Hepatocyte (in vitro differentiated cells): ENCODE data around the gene AMOTL1. TPM values are rescaled to one million over a fixed set of nuclear protein-coding genes. Genes with fewer than 3 reads are reported as not detected.

Experiments used
- DNase-seq: peaks from one replicate; pipeline ENCODE4 v3.0.0-alpha.2; 2016; ENCODE audit warnings: low spot score
- H2AFZ ChIP-seq: fragments of 200-600 bp; sonication (generic); 2 replicates; pipeline ENCODE4 v1.6.0; 2016; ENCODE audit warnings: antibody characterized with exemption, mild to moderate bottlenecking
- H3K27ac ChIP-seq: fragments of 200-600 bp; sonication (generic); 2 replicates; pipeline ENCODE4 v1.5.1; 2016; ENCODE audit warnings: mild to moderate bottlenecking
- H3K27me3 ChIP-seq: fragments of 200-600 bp; sonication (generic); 2 replicates; pipeline ENCODE4 v1.6.1; 2016
- H3K36me3 ChIP-seq: fragments of 200-600 bp; sonication (generic); replicated peaks from 2 replicates; pipeline ENCODE4 v1.5.1; 2016; ENCODE audit warnings: low read depth; ENCODE audit not compliant: insufficient read depth
- H3K4me1 ChIP-seq: fragments of 200-600 bp; sonication (generic); 2 replicates; pipeline ENCODE4 v1.5.1; 2016; ENCODE audit warnings: mild to moderate bottlenecking, moderate library complexity; ENCODE audit not compliant: insufficient read depth
- H3K4me2 ChIP-seq: fragments of 200-600 bp; sonication (generic); 2 replicates; pipeline ENCODE4 v1.6.0; 2016
- H3K4me3 ChIP-seq: fragments of 200-600 bp; sonication (generic); 2 replicates; pipeline ENCODE4 v1.5.1; 2016; ENCODE audit warnings: mild to moderate bottlenecking
- H3K79me2 ChIP-seq: fragments of 200-600 bp; sonication (generic); 2 replicates; pipeline ENCODE4 v1.6.0; 2017; ENCODE audit warnings: mild to moderate bottlenecking
- H3K9me2 ChIP-seq: fragments of 200-600 bp; sonication (generic); replicated peaks from 2 replicates; pipeline ENCODE4 v1.6.0; 2017; ENCODE audit warnings: mild to moderate bottlenecking; ENCODE audit not compliant: insufficient read depth
- H3K9me3 ChIP-seq: fragments of 200-600 bp; sonication (generic); 2 replicates; pipeline ENCODE4 v1.5.1; 2016; ENCODE audit warnings: low read depth, mild to moderate bottlenecking
- H4K20me1 ChIP-seq: fragments of 200-600 bp; sonication (generic); 2 replicates; pipeline ENCODE4 v1.6.0; 2016; ENCODE audit warnings: mild to moderate bottlenecking; ENCODE audit not compliant: insufficient read depth, poor library complexity, severe bottlenecking
- CTCF ChIP-seq: fragments of 200-600 bp; sonication (generic); IDR thresholded peaks from 2 replicates; pipeline ENCODE4 v1.5.1; 2016; ENCODE audit warnings: antibody characterized with exemption, mild to moderate bottlenecking; ENCODE audit not compliant: poor library complexity
- EZH2 ChIP-seq: fragments of 200-600 bp; sonication (generic); IDR thresholded peaks from 2 replicates; pipeline ENCODE4 v1.6.1; 2016; ENCODE audit warnings: antibody characterized with exemption, mild to moderate bottlenecking, borderline replicate concordance
- EZH2phosphoT487 ChIP-seq: fragments of 200-600 bp; sonication (generic); IDR thresholded peaks from one replicate; pipeline ENCODE4 v1.6.1; 2018; ENCODE audit warnings: antibody characterized with exemption, mild to moderate bottlenecking, low read depth, moderate library complexity; ENCODE audit not compliant: unreplicated experiment, severe bottlenecking
- WGBS: methylation state at CpG from one replicate; pipeline ENCODE4 v1.1.6; 2016; ENCODE audit warnings: low lambda C conversion rate; ENCODE audit errors: missing lambda C conversion rate; 5-methylcytosine and 5-hydroxymethylcytosine counted together
- polyA plus RNA-seq: library from polyadenylated mRNA; unstranded; fragments of >200 nt; fragmentation: Nextera tagmentation; extraction: Ambion mirVana; gene quantifications from 2 replicates; pipeline ENCODE4 v1.2.1, GENCODE V29; 2016
- total RNA-seq: library from RNA; depleted of rRNA; stranded (reverse); fragments of >200 nt; gene quantifications from 2 replicates; pipeline ENCODE4 v1.2.3, GENCODE V29; 2014

AMOTL1 gene
- total and polyA plus RNA-seq, 2 experiments from 2014 or later: 23.8 to 57.7 TPM

DNA sequence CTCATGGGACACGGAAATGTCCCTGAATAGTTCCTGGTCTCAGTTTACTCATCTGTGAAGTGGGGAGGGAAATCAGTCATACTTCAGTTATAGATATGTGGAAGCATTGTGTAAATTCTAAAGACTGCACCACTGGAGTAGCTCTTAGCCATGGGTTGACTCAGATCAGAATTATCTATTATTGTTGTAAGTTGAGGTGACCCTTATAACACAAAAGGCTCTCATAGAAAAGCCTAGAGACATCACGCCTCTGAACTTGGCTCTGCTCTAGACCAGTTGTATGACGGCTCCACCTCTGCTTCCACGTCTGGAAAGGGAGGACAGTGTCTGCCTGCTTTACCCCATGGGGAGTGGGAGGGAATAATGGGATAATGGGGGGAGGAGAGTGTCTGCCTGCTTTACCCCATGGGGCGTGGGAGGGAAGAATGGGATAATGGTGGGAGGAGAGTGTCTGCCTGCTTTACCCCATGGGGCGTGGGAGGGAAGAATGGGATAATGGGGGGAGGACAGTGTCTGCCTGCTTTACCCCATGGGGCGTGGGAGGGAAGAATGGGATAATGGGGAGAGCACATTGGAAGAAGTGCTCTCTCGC is 98.2 kb downstream of the AMOTL1 start:
- H4K20me1 ChIP-seq: no peaks in the 10 kb centered on the region
- no peak overlapping the region for H3K4me2 ChIP-seq
- no peaks in the 10 kb centered on the region for H3K36me3 ChIP-seq
- no peaks in the 10 kb centered on the region for H3K79me2 ChIP-seq
- no peaks in the 10 kb centered on the region for H3K9me3 ChIP-seq
- H2AFZ ChIP-seq: no peak overlapping the region
- H3K9me2 ChIP-seq: no peaks in the 10 kb centered on the region
- H3K27ac ChIP-seq: no peak overlapping the region
- H3K4me1 ChIP-seq: no peaks in the 10 kb centered on the region
- TF ChIP-seq EZH2phosphoT487: no peak
- no peak for TF ChIP-seq CTCF
- no peak for TF ChIP-seq EZH2
- 94% methylated on average over 7 of the region's 8 CpGs for WGBS
- no peaks in the 10 kb centered on the region for H3K27me3 ChIP-seq
- DNase-seq: no peak
- H3K4me3 ChIP-seq: no peak overlapping the region

- TF ChIP-seq CTCF: no peak
- no peak for TF ChIP-seq EZH2phosphoT487
- TF ChIP-seq EZH2: no peak
- Histone ChIP-seq H3K27ac (no peak overlapping the region), H3K36me3 (no peaks in the 10 kb centered on the region), H3K4me2 (no peak overlapping the region), H3K9me2 (no peaks in the 10 kb centered on the region), H3K27me3 (no peaks in the 10 kb centered on the region), H3K79me2 (no peaks in the 10 kb centered on the region), H3K4me1 (no peaks in the 10 kb centered on the region), H3K9me3 (no peaks in the 10 kb centered on the region), H3K4me3 (no peak overlapping the region), H2AFZ (no peak overlapping the region), H4K20me1 (no peaks in the 10 kb centered on the region)
- 82% methylated on average over 9 of the region's 9 CpGs for WGBS
- no peak for DNase-seq
These were observed 99.0 kb downstream of the AMOTL1 start for GRCh38 chr11:94866936-94867795.

- Histone ChIP-seq H3K9me2 (no peaks in the 10 kb centered on the region), H3K79me2 (no peaks in the 10 kb centered on the region), H3K27ac (no peak overlapping the region), H3K9me3 (no peaks in the 10 kb centered on the region), H4K20me1 (no peaks in the 10 kb centered on the region), H3K27me3 (no peaks in the 10 kb centered on the region), H3K4me2 (no peak overlapping the region), H3K4me3 (no peak overlapping the region), H2AFZ (no peak overlapping the region), H3K36me3 (no peaks in the 10 kb centered on the region), H3K4me1 (peaks cover 3% of the 10 kb centered on the region)
- WGBS: 94% methylated on average over 5 of the region's 5 CpGs
- DNase-seq: no peak
- TF ChIP-seq CTCF: no peak
- no peak for TF ChIP-seq EZH2phosphoT487
- TF ChIP-seq EZH2: no peak
These were observed 100.3 kb downstream of the AMOTL1 start for GRCh38 chr11:94868468-94868867.
